Hepatocyte (in vitro differentiated cells): ENCODE data around the gene SATB1. TPM values are rescaled to one million over a fixed set of nuclear protein-coding genes. Genes with fewer than 3 reads are reported as not detected.

ENCODE experiments used
- DNase-seq: peaks from one replicate; pipeline ENCODE4 v3.0.0-alpha.2; 2016; ENCODE audit warnings: low spot score
- H2AFZ ChIP-seq: fragments of 200-600 bp; sonication (generic); 2 replicates; pipeline ENCODE4 v1.6.0; 2016; ENCODE audit warnings: antibody characterized with exemption, mild to moderate bottlenecking
- H3K27ac ChIP-seq: fragments of 200-600 bp; sonication (generic); 2 replicates; pipeline ENCODE4 v1.5.1; 2016; ENCODE audit warnings: mild to moderate bottlenecking
- H3K27me3 ChIP-seq: fragments of 200-600 bp; sonication (generic); 2 replicates; pipeline ENCODE4 v1.6.1; 2016
- H3K36me3 ChIP-seq: fragments of 200-600 bp; sonication (generic); replicated peaks from 2 replicates; pipeline ENCODE4 v1.5.1; 2016; ENCODE audit warnings: low read depth; ENCODE audit not compliant: insufficient read depth
- H3K4me1 ChIP-seq: fragments of 200-600 bp; sonication (generic); 2 replicates; pipeline ENCODE4 v1.5.1; 2016; ENCODE audit warnings: mild to moderate bottlenecking, moderate library complexity; ENCODE audit not compliant: insufficient read depth
- H3K4me2 ChIP-seq: fragments of 200-600 bp; sonication (generic); 2 replicates; pipeline ENCODE4 v1.6.0; 2016
- H3K4me3 ChIP-seq: fragments of 200-600 bp; sonication (generic); 2 replicates; pipeline ENCODE4 v1.5.1; 2016; ENCODE audit warnings: mild to moderate bottlenecking
- H3K79me2 ChIP-seq: fragments of 200-600 bp; sonication (generic); 2 replicates; pipeline ENCODE4 v1.6.0; 2017; ENCODE audit warnings: mild to moderate bottlenecking
- H3K9me2 ChIP-seq: fragments of 200-600 bp; sonication (generic); replicated peaks from 2 replicates; pipeline ENCODE4 v1.6.0; 2017; ENCODE audit warnings: mild to moderate bottlenecking; ENCODE audit not compliant: insufficient read depth
- H3K9me3 ChIP-seq: fragments of 200-600 bp; sonication (generic); 2 replicates; pipeline ENCODE4 v1.5.1; 2016; ENCODE audit warnings: low read depth, mild to moderate bottlenecking
- H4K20me1 ChIP-seq: fragments of 200-600 bp; sonication (generic); 2 replicates; pipeline ENCODE4 v1.6.0; 2016; ENCODE audit warnings: mild to moderate bottlenecking; ENCODE audit not compliant: insufficient read depth, poor library complexity, severe bottlenecking
- EZH2 ChIP-seq: fragments of 200-600 bp; sonication (generic); IDR thresholded peaks from 2 replicates; pipeline ENCODE4 v1.6.1; 2016; ENCODE audit warnings: antibody characterized with exemption, mild to moderate bottlenecking, borderline replicate concordance
- EZH2phosphoT487 ChIP-seq: fragments of 200-600 bp; sonication (generic); IDR thresholded peaks from one replicate; pipeline ENCODE4 v1.6.1; 2018; ENCODE audit warnings: antibody characterized with exemption, mild to moderate bottlenecking, low read depth, moderate library complexity; ENCODE audit not compliant: unreplicated experiment, severe bottlenecking
- WGBS: methylation state at CpG from one replicate; pipeline ENCODE4 v1.1.6; 2016; ENCODE audit warnings: low lambda C conversion rate; ENCODE audit errors: missing lambda C conversion rate; 5-methylcytosine and 5-hydroxymethylcytosine counted together
- polyA plus RNA-seq: library from polyadenylated mRNA; unstranded; fragments of >200 nt; fragmentation: Nextera tagmentation; extraction: Ambion mirVana; gene quantifications from 2 replicates; pipeline ENCODE4 v1.2.1, GENCODE V29; 2016
- total RNA-seq: library from RNA; depleted of rRNA; stranded (reverse); fragments of >200 nt; gene quantifications from 2 replicates; pipeline ENCODE4 v1.2.3, GENCODE V29; 2014
- TF ChIP-seq, protein P1 (sequence below): fragments of 200-600 bp; sonication (generic); IDR thresholded peaks from 2 replicates; pipeline ENCODE4 v1.5.1; 2016; ENCODE audit warnings: antibody characterized with exemption, mild to moderate bottlenecking; ENCODE audit not compliant: poor library complexity

SATB1 gene
- total and polyA plus RNA-seq, 2 experiments from 2014 or later, result 10.0 to 30.7 TPM

DNA sequence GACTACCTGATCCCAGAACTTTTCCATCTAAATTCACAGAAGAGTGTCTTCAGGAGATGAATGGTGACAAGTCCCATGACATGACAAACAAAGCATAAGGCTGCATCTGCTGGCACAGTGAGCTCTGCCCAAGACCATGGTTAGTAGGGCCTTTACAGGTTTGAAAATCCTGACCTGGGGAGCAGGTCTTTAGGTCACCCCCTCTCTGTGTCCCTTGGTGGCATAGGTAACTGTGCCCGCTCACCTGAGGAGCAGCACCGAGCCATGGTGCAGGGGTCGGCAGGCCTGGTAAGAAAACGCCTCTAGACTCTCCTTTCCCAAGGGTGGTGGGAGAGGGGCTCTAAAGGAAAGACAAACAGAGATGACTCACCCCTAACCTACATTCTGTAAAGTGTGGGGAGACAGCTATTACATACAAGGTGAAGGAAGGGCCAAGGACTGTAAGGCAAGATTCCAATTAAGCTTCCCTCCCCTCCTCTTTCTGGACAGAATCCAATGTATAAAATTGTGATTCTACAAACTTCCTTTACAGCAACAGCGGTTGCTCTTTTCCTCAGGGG is 74.0 kb downstream of the SATB1 start:
- Histone ChIP-seq H3K9me3 (no peaks in the 10 kb centered on the region), H3K4me1 (peaks cover 4% of the 10 kb centered on the region), H3K27ac (no peak overlapping the region), H3K9me2 (no peaks in the 10 kb centered on the region), H3K36me3 (no peaks in the 10 kb centered on the region), H2AFZ (no peak overlapping the region), H3K27me3 (no peaks in the 10 kb centered on the region), H4K20me1 (no peaks in the 10 kb centered on the region), H3K4me3 (no peak overlapping the region), H3K79me2 (no peaks in the 10 kb centered on the region), H3K4me2 (no peak overlapping the region)
- TF ChIP-seq EZH2 (no peak), EZH2phosphoT487 (no peak)
- TF ChIP-seq, protein P1, sequence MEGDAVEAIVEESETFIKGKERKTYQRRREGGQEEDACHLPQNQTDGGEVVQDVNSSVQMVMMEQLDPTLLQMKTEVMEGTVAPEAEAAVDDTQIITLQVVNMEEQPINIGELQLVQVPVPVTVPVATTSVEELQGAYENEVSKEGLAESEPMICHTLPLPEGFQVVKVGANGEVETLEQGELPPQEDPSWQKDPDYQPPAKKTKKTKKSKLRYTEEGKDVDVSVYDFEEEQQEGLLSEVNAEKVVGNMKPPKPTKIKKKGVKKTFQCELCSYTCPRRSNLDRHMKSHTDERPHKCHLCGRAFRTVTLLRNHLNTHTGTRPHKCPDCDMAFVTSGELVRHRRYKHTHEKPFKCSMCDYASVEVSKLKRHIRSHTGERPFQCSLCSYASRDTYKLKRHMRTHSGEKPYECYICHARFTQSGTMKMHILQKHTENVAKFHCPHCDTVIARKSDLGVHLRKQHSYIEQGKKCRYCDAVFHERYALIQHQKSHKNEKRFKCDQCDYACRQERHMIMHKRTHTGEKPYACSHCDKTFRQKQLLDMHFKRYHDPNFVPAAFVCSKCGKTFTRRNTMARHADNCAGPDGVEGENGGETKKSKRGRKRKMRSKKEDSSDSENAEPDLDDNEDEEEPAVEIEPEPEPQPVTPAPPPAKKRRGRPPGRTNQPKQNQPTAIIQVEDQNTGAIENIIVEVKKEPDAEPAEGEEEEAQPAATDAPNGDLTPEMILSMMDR, result no peak
- 80% methylated on average over 5 of the region's 5 CpGs for whole genome bisulfite sequencing
- no peak for DNase-seq

DNA sequence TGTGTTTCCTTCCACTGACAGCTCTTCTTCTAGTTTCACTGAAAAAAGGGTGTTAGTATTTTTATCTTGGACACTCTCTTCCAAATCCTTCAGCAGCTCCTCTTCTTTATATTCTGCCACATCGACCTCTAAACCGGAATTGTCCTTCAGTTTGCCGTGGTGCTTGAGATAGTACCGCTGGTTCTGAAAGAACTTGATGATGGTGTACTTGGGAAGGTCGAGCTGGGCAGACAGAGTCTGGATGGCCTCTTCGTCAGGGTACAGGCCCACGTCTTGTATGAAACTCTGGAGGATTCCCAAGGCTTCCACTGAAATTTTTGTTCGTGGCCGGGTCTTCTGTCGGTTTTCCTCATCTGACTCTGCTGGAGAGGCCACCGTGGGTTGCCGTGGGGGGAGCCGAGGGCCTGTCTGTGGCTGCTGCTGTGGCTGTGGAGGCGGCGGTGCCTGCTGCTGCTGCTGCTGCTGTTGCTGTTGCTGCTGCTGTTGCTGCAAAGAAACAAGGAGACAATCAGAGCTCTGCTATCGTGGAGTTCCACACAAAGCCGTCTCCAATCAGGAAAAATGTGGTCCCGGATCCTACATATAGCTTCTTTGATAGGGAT is 75.8 kb downstream of the SATB1 start:
- Histone ChIP-seq H3K4me1 (peaks cover 3% of the 10 kb centered on the region), H3K9me3 (no peaks in the 10 kb centered on the region)
- WGBS, result 95% methylated on average over 18 of the region's 18 CpGs

DNA sequence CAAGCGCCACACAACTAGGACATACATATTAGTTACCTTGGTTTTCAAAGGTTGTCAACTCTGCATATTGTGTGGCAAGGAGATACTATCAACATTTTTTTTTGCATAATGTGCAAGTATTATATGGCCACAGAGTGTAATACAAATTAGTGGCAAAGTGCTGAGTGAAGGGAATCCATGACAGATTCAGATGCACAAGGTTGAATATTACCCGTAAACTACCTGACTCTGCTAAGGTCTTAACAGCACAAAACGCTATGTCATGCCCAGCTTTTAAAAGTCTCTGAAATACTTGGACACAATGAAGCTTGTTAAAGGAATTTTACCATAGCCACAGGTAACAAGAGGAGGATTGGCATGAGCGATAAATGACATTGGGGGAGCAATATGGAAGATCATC is 79.0 kb downstream of the SATB1 start:
- Histone ChIP-seq H3K79me2 (no peaks in the 10 kb centered on the region), H4K20me1 (no peaks in the 10 kb centered on the region), H3K9me3 (no peaks in the 10 kb centered on the region), H3K4me1 (no peaks in the 10 kb centered on the region), H3K27me3 (no peaks in the 10 kb centered on the region), H3K4me3 (no peak overlapping the region), H3K27ac (no peak overlapping the region), H3K36me3 (no peaks in the 10 kb centered on the region), H2AFZ (no peak overlapping the region), H3K9me2 (no peaks in the 10 kb centered on the region), H3K4me2 (no peak overlapping the region)
- 95% methylated on average over 4 of the region's 4 CpGs for whole genome bisulfite sequencing
- TF ChIP-seq EZH2 (no peak), EZH2phosphoT487 (no peak)
- TF ChIP-seq, protein P1, result no peak
- DNase-seq, result no peak

More for the DNA sequence above, 75.8 kb downstream of the SATB1 start:
- no peaks in the 10 kb centered on the region for H3K9me2 ChIP-seq
- H3K4me3 ChIP-seq, result no peak overlapping the region
- DNase-seq, result no peak
- no peaks in the 10 kb centered on the region for H3K27me3 ChIP-seq
- no peaks in the 10 kb centered on the region for H3K36me3 ChIP-seq
- no peak for TF ChIP-seq EZH2phosphoT487
- TF ChIP-seq, protein P1, result no peak
- TF ChIP-seq EZH2, result no peak
- no peaks in the 10 kb centered on the region for H3K79me2 ChIP-seq
- no peak overlapping the region for H3K27ac ChIP-seq
- no peaks in the 10 kb centered on the region for H4K20me1 ChIP-seq
- H3K4me2 ChIP-seq, result no peak overlapping the region
- H2AFZ ChIP-seq, result no peak overlapping the region
